HEK293 (cell line): ENCODE data around the gene EEF1AKMT3.
A peak's percentile ranks its signal among the peaks of the same experiment; 100 is the strongest.

Source experiments
- GLI4 ChIP-seq: fragments of 450-650 bp; formaldehyde crosslinking; IDR thresholded peaks from 2 replicates; pipeline ENCODE4 v1.5.1; 2016; ENCODE audit warnings: missing biosample characterization, missing genetic modification characterization
- IKZF3 ChIP-seq: fragments of 450-650 bp; IDR thresholded peaks from 2 replicates; pipeline ENCODE4 v1.5.0; 2018; ENCODE audit warnings: missing biosample characterization, mild to moderate bottlenecking, missing genetic modification characterization, moderate library complexity
- KLF1 ChIP-seq: fragments of 450-650 bp; formaldehyde crosslinking; IDR thresholded peaks from 2 replicates; pipeline ENCODE4 v1.5.1; 2016; ENCODE audit warnings: missing biosample characterization, missing genetic modification characterization
- KLF7 ChIP-seq: fragments of 450-650 bp; formaldehyde crosslinking; IDR thresholded peaks from 2 replicates; pipeline ENCODE4 v1.5.1; 2016; ENCODE audit warnings: missing biosample characterization, missing genetic modification characterization, borderline replicate concordance
- MEIS1 ChIP-seq: sonication (generic); formaldehyde crosslinking; IDR thresholded peaks from 2 replicates; pipeline ENCODE4 v1.8.1; 2022; ENCODE audit warnings: missing genetic modification reagents, mild to moderate bottlenecking, borderline replicate concordance
- TRIM28 ChIP-seq: IDR thresholded peaks from 2 replicates; pipeline ENCODE4 v1.6.1; 2011; ENCODE audit warnings: low read length, control low read depth, borderline replicate concordance
- WT1 ChIP-seq: fragments of 450-650 bp; formaldehyde crosslinking; IDR thresholded peaks from 2 replicates; pipeline ENCODE4 v1.5.1; 2016; ENCODE audit warnings: missing biosample characterization, missing genetic modification characterization
- ZBTB17 ChIP-seq: fragments of 450-650 bp; formaldehyde crosslinking; IDR thresholded peaks from 2 replicates; pipeline ENCODE4 v1.5.1; 2016; ENCODE audit warnings: missing biosample characterization, missing genetic modification characterization
- ZEB2 ChIP-seq: fragments of 450-650 bp; formaldehyde crosslinking; IDR thresholded peaks from 2 replicates; pipeline ENCODE4 v1.5.1; 2016; ENCODE audit warnings: missing biosample characterization, missing genetic modification characterization
- ZFP41 ChIP-seq: fragments of 450-650 bp; formaldehyde crosslinking; IDR thresholded peaks from 2 replicates; pipeline ENCODE4 v1.5.1; 2016; ENCODE audit warnings: missing biosample characterization, missing genetic modification characterization, borderline replicate concordance
- ZNF211 ChIP-seq: fragments of 450-650 bp; formaldehyde crosslinking; IDR thresholded peaks from 2 replicates; pipeline ENCODE4 v1.5.1; 2016; ENCODE audit warnings: low read depth, missing biosample characterization, missing genetic modification characterization
- ZNF433 ChIP-seq: fragments of 450-650 bp; formaldehyde crosslinking; IDR thresholded peaks from 2 replicates; pipeline ENCODE4 v1.5.1; 2016; ENCODE audit warnings: missing biosample characterization, missing genetic modification characterization, low read depth
- ZNF514 ChIP-seq: fragments of 450-650 bp; formaldehyde crosslinking; IDR thresholded peaks from 2 replicates; pipeline ENCODE4 v1.5.1; 2016; ENCODE audit warnings: missing biosample characterization, missing genetic modification characterization
- ZNF596 ChIP-seq: fragments of 450-650 bp; IDR thresholded peaks from 2 replicates; pipeline ENCODE4 v1.5.0; 2018; ENCODE audit warnings: missing biosample characterization, mild to moderate bottlenecking, missing genetic modification characterization, moderate library complexity
- ZNF600 ChIP-seq: fragments of 450-650 bp; formaldehyde crosslinking; IDR thresholded peaks from 2 replicates; pipeline ENCODE4 v1.5.1; 2016; ENCODE audit warnings: missing biosample characterization, missing genetic modification characterization
- ZNF664 ChIP-seq: fragments of 450-650 bp; formaldehyde crosslinking; IDR thresholded peaks from 2 replicates; pipeline ENCODE4 v1.5.1; 2016; ENCODE audit warnings: missing biosample characterization, missing genetic modification characterization
- ZNF776 ChIP-seq: fragments of 450-650 bp; formaldehyde crosslinking; IDR thresholded peaks from 2 replicates; pipeline ENCODE4 v1.5.0; 2017; ENCODE audit warnings: missing biosample characterization, missing genetic modification characterization, borderline replicate concordance
- ZNF777 ChIP-seq: fragments of 450-650 bp; formaldehyde crosslinking; IDR thresholded peaks from 2 replicates; pipeline ENCODE4 v1.5.1; 2017; ENCODE audit warnings: missing biosample characterization, missing genetic modification characterization, borderline replicate concordance
- ZNF791 ChIP-seq: fragments of 450-650 bp; formaldehyde crosslinking; IDR thresholded peaks from 2 replicates; pipeline ENCODE4 v1.5.1; 2016; ENCODE audit warnings: missing biosample characterization, missing genetic modification characterization
- ZXDB ChIP-seq: fragments of 450-650 bp; formaldehyde crosslinking; IDR thresholded peaks from 2 replicates; pipeline ENCODE4 v1.5.1; 2016; ENCODE audit warnings: missing biosample characterization, missing genetic modification characterization
- TF ChIP-seq, protein P1 (sequence below): fragments of 450-650 bp; formaldehyde crosslinking; IDR thresholded peaks from 2 replicates; pipeline ENCODE4 v1.5.1; 2016; ENCODE audit warnings: missing biosample characterization, missing genetic modification characterization
- TF ChIP-seq, protein P2 (sequence below): fragments of 450-650 bp; formaldehyde crosslinking; IDR thresholded peaks from 2 replicates; pipeline ENCODE4 v1.5.1; 2016; ENCODE audit warnings: missing biosample characterization, missing genetic modification characterization
- TF ChIP-seq, protein P3 (sequence below): IDR thresholded peaks from 2 replicates; pipeline ENCODE4 v1.6.1; 2011; ENCODE audit warnings: mild to moderate bottlenecking, low read depth, low read length, borderline replicate concordance
- TF ChIP-seq, protein P4 (sequence below): fragments of 450-650 bp; formaldehyde crosslinking; IDR thresholded peaks from 2 replicates; pipeline ENCODE4 v1.5.1; 2017; ENCODE audit warnings: missing biosample characterization, mild to moderate bottlenecking, missing genetic modification characterization, moderate library complexity
- TF ChIP-seq, protein P5 (sequence below): fragments of 450-650 bp; formaldehyde crosslinking; IDR thresholded peaks from 2 replicates; pipeline ENCODE4 v1.5.1; 2016; ENCODE audit warnings: missing biosample characterization, missing genetic modification characterization
- TF ChIP-seq, protein P6 (sequence below): fragments of 450-650 bp; formaldehyde crosslinking; IDR thresholded peaks from 2 replicates; pipeline ENCODE4 v1.5.1; 2016; ENCODE audit warnings: missing biosample characterization, missing genetic modification characterization
- TF ChIP-seq, protein P7 (sequence below): fragments of 450-650 bp; formaldehyde crosslinking; IDR thresholded peaks from 2 replicates; pipeline ENCODE4 v1.5.1; 2016; ENCODE audit warnings: missing biosample characterization, missing genetic modification characterization
- TF ChIP-seq, protein P8 (sequence below): fragments of 450-650 bp; formaldehyde crosslinking; IDR thresholded peaks from 2 replicates; pipeline ENCODE4 v1.5.1; 2016; ENCODE audit warnings: missing biosample characterization, missing genetic modification characterization

Gene EEF1AKMT3

DNA sequence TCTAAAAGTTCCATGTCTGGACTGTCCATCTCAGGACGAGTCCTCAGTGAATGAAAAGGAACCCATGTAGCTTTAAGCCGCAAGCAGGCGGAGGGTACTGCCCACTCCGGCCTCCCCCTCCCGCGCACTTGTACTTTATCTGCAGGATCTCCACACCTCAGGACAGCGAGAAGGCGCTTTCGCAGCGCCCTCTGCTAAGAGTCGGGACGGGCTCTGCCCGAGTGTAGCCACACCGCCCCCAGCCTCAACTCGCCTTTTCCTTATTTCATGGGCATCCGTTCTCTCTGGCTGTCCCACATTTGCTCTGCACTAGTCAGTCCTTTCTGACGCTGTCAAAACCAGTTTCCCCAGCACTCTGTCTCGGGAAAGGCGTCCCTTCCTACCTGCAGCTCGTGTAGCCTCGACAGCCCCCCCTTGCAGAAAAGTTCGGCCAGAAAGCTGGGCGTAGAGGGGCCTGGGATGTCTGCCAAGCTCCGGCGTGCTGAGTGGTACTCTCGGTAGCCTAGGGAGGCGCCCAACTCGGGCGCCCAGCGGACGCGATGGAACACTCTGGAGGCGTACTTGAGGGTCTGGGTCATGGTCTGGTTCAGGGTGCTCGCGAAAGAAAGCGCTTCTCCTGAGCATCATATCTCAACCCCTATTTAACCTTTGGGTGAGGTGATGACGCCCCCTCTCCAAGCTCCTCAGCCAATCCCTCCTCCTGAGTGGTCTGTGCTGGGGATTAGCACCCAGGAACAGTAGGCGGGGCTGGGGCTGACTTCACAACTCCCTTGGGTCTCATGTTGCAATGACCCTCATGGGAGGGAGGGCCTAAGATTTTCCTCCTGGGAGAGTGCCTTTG lies 5.7 kb upstream of the EEF1AKMT3 start, which contains the start of gene CYP27B1 (continued):
- TF ChIP-seq, protein P1, sequence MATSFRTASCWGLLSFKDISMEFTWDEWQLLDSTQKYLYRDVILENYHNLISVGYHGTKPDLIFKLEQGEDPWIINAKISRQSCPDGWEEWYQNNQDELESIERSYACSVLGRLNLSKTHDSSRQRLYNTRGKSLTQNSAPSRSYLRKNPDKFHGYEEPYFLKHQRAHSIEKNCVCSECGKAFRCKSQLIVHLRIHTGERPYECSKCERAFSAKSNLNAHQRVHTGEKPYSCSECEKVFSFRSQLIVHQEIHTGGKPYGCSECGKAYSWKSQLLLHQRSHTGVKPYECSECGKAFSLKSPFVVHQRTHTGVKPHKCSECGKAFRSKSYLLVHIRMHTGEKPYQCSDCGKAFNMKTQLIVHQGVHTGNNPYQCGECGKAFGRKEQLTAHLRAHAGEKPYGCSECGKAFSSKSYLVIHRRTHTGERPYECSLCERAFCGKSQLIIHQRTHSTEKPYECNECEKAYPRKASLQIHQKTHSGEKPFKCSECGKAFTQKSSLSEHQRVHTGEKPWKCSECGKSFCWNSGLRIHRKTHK (tag by site-specific recombination): no peak
- TF ChIP-seq IKZF3 (tag by site-specific recombination): peak; percentile 82; the same call in 1 of the 2 replicates
- TF ChIP-seq ZNF600: peak; percentile 80
- TF ChIP-seq ZNF791 (tag by site-specific recombination): no peak
- no peak for TF ChIP-seq TRIM28
- TF ChIP-seq ZBTB17 (tag by site-specific recombination): peak; percentile 72
- no peak for TF ChIP-seq MEIS1
- TF ChIP-seq KLF1 (tag by site-specific recombination): peak; percentile 49
- no peak for TF ChIP-seq ZNF776 (tag by site-specific recombination)
- no peak for TF ChIP-seq ZNF664
- no peak for TF ChIP-seq ZNF211 (tag by site-specific recombination)
- no peak for TF ChIP-seq ZXDB (tag by site-specific recombination)
- TF ChIP-seq, protein P2, sequence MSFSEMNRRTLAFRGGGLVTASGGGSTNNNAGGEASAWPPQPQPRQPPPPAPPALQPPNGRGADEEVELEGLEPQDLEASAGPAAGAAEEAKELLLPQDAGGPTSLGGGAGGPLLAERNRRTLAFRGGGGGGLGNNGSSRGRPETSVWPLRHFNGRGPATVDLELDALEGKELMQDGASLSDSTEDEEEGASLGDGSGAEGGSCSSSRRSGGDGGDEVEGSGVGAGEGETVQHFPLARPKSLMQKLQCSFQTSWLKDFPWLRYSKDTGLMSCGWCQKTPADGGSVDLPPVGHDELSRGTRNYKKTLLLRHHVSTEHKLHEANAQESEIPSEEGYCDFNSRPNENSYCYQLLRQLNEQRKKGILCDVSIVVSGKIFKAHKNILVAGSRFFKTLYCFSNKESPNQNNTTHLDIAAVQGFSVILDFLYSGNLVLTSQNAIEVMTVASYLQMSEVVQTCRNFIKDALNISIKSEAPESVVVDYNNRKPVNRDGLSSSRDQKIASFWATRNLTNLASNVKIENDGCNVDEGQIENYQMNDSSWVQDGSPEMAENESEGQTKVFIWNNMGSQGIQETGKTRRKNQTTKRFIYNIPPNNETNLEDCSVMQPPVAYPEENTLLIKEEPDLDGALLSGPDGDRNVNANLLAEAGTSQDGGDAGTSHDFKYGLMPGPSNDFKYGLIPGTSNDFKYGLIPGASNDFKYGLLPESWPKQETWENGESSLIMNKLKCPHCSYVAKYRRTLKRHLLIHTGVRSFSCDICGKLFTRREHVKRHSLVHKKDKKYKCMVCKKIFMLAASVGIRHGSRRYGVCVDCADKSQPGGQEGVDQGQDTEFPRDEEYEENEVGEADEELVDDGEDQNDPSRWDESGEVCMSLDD (tag by site-specific recombination): no peak
- TF ChIP-seq, protein P3, sequence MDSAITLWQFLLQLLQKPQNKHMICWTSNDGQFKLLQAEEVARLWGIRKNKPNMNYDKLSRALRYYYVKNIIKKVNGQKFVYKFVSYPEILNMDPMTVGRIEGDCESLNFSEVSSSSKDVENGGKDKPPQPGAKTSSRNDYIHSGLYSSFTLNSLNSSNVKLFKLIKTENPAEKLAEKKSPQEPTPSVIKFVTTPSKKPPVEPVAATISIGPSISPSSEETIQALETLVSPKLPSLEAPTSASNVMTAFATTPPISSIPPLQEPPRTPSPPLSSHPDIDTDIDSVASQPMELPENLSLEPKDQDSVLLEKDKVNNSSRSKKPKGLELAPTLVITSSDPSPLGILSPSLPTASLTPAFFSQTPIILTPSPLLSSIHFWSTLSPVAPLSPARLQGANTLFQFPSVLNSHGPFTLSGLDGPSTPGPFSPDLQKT: no peak
- no peak for TF ChIP-seq GLI4 (tag by site-specific recombination)
- TF ChIP-seq, protein P4, sequence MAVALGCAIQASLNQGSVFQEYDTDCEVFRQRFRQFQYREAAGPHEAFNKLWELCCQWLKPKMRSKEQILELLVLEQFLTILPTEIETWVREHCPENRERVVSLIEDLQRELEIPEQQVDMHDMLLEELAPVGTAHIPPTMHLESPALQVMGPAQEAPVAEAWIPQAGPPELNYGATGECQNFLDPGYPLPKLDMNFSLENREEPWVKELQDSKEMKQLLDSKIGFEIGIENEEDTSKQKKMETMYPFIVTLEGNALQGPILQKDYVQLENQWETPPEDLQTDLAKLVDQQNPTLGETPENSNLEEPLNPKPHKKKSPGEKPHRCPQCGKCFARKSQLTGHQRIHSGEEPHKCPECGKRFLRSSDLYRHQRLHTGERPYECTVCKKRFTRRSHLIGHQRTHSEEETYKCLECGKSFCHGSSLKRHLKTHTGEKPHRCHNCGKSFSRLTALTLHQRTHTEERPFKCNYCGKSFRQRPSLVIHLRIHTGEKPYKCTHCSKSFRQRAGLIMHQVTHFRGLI: peak; percentile 99
- TF ChIP-seq ZNF777 (tag by site-specific recombination): no peak
- TF ChIP-seq, protein P5, sequence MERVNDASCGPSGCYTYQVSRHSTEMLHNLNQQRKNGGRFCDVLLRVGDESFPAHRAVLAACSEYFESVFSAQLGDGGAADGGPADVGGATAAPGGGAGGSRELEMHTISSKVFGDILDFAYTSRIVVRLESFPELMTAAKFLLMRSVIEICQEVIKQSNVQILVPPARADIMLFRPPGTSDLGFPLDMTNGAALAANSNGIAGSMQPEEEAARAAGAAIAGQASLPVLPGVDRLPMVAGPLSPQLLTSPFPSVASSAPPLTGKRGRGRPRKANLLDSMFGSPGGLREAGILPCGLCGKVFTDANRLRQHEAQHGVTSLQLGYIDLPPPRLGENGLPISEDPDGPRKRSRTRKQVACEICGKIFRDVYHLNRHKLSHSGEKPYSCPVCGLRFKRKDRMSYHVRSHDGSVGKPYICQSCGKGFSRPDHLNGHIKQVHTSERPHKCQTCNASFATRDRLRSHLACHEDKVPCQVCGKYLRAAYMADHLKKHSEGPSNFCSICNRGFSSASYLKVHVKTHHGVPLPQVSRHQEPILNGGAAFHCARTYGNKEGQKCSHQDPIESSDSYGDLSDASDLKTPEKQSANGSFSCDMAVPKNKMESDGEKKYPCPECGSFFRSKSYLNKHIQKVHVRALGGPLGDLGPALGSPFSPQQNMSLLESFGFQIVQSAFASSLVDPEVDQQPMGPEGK: peak; percentile 74
- TF ChIP-seq, protein P6, sequence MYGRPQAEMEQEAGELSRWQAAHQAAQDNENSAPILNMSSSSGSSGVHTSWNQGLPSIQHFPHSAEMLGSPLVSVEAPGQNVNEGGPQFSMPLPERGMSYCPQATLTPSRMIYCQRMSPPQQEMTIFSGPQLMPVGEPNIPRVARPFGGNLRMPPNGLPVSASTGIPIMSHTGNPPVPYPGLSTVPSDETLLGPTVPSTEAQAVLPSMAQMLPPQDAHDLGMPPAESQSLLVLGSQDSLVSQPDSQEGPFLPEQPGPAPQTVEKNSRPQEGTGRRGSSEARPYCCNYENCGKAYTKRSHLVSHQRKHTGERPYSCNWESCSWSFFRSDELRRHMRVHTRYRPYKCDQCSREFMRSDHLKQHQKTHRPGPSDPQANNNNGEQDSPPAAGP: peak; percentile 62
- TF ChIP-seq ZNF596: no peak
- no peak for TF ChIP-seq ZNF433 (tag by site-specific recombination)
- no peak for TF ChIP-seq ZFP41
- TF ChIP-seq, protein P7, sequence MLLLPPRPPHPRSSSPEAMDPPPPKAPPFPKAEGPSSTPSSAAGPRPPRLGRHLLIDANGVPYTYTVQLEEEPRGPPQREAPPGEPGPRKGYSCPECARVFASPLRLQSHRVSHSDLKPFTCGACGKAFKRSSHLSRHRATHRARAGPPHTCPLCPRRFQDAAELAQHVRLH: no peak
- TF ChIP-seq ZNF514 (tag by site-specific recombination): no peak
- peak; percentile 68 for TF ChIP-seq WT1 (tag by site-specific recombination)
- TF ChIP-seq ZEB2 (tag by site-specific recombination): peak; percentile 57
- no peak for TF ChIP-seq KLF7 (tag by site-specific recombination)
- TF ChIP-seq, protein P8, sequence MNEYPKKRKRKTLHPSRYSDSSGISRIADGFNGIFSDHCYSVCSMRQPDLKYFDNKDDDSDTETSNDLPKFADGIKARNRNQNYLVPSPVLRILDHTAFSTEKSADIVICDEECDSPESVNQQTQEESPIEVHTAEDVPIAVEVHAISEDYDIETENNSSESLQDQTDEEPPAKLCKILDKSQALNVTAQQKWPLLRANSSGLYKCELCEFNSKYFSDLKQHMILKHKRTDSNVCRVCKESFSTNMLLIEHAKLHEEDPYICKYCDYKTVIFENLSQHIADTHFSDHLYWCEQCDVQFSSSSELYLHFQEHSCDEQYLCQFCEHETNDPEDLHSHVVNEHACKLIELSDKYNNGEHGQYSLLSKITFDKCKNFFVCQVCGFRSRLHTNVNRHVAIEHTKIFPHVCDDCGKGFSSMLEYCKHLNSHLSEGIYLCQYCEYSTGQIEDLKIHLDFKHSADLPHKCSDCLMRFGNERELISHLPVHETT (tag by site-specific recombination): no peak
